PC-9 (cell line): Measurements from ENCODE around the gene ZNF710. TPM values are rescaled to one million over a fixed set of nuclear protein-coding genes. Genes with fewer than 3 reads are reported as not detected.

Source experiments
- BruUV-seq: library from RNA; stranded (reverse); fragments of 400-500 nt; replicated peaks from 2 replicates; lab custom pipeline; 2021; lab: Mats Ljungman, UMichigan
- CTCF ChIA-PET: fragments of 300-600 bp; sonication (Branson Sonifier 250); formaldehyde crosslinking; loops from one replicate; lab custom pipeline; 2022; ENCODE audit warnings: antibody characterized with exemption; lab: Charles Lee
- POLR2A ChIA-PET: fragments of 300-600 bp; sonication (Branson Sonifier 250); formaldehyde crosslinking; loops from one replicate; lab custom pipeline; 2022; ENCODE audit warnings: antibody characterized with exemption; ENCODE audit not compliant: unreplicated experiment; lab: Charles Lee
- DNase-seq, 2 experiments: peaks; one replicate each; pipeline versions ENCODE4 v3.0.0 to v3.0.0-alpha.2; 2015 to 2022; ENCODE audit warnings: mixed read lengths in 1 of 2
- H2AFZ ChIP-seq: fragments of 200-600 bp; sonication (generic); 2 replicates; pipeline ENCODE4 v1.8.1; 2017; ENCODE audit warnings: antibody characterized with exemption
- H3F3A ChIP-seq: fragments of 200-600 bp; sonication (generic); 2 replicates; pipeline ENCODE4 v1.8.1; 2017; ENCODE audit warnings: antibody characterized with exemption, mild to moderate bottlenecking, low read depth; ENCODE audit not compliant: insufficient read depth
- H3K27ac ChIP-seq: fragments of 200-600 bp; sonication (generic); 2 replicates; pipeline ENCODE4 v1.6.1; 2016; ENCODE audit warnings: mixed run types
- H3K27me3 ChIP-seq: fragments of 200-600 bp; sonication (generic); 2 replicates; pipeline ENCODE4 v1.6.1; 2016; ENCODE audit warnings: low read depth, mixed run types; ENCODE audit not compliant: insufficient read depth
- H3K36me3 ChIP-seq: fragments of 200-600 bp; sonication (generic); 2 replicates; pipeline ENCODE4 v1.6.1; 2016; ENCODE audit warnings: low read depth, mixed run types
- H3K4me1 ChIP-seq: fragments of 200-600 bp; sonication (generic); replicated peaks from 2 replicates; pipeline ENCODE4 v1.6.1; 2016; ENCODE audit warnings: mixed run types; ENCODE audit not compliant: insufficient read depth
- H3K4me2 ChIP-seq: fragments of 200-600 bp; sonication (generic); 2 replicates; pipeline ENCODE4 v1.6.1; 2017; ENCODE audit warnings: mixed run types
- H3K4me3 ChIP-seq: fragments of 200-600 bp; sonication (generic); 2 replicates; pipeline ENCODE4 v1.6.1; 2016; ENCODE audit warnings: mixed run types
- H3K79me2 ChIP-seq: fragments of 200-600 bp; sonication (generic); 2 replicates; pipeline ENCODE4 v1.6.1; 2017; ENCODE audit warnings: low read depth, mixed run types
- H3K9me2 ChIP-seq: fragments of 200-600 bp; sonication (generic); 2 replicates; pipeline ENCODE4 v1.8.1; 2017; ENCODE audit warnings: mild to moderate bottlenecking; ENCODE audit not compliant: insufficient read depth
- H3K9me3 ChIP-seq: fragments of 200-600 bp; sonication (generic); 2 replicates; pipeline ENCODE4 v1.8.1; 2016; ENCODE audit warnings: low read depth; ENCODE audit not compliant: insufficient read depth
- H4K20me1 ChIP-seq: fragments of 200-600 bp; sonication (generic); 2 replicates; pipeline ENCODE4 v1.8.1; 2017; ENCODE audit not compliant: insufficient read depth
- CTCF ChIP-seq: fragments of 200-600 bp; sonication (generic); conservative IDR thresholded peaks from 2 replicates; pipeline ENCODE4 v1.6.1; 2017; ENCODE audit warnings: mixed run types, antibody characterized with exemption, mild to moderate bottlenecking, moderate library complexity
- EZH2 ChIP-seq: fragments of 200-600 bp; sonication (generic); IDR thresholded peaks from 2 replicates; pipeline ENCODE4 v1.8.0; 2017; ENCODE audit warnings: antibody characterized with exemption, low read depth
- intact Hi-C: fragments of 100-400 bp; cut with micrococcal nuclease; formaldehyde crosslinking; loops from one replicate; pipeline ENCODE4 v1.10.0; 2022; ENCODE audit not compliant: unreplicated experiment
- total RNA-seq: library from RNA; stranded (reverse); gene quantifications from 2 replicates; pipeline ENCODE4 v1.2.3, GENCODE V29; 2021

ZNF710 gene
- total RNA-seq, 1 experiment from 2014 or later: 23.4 TPM

- CTCF ChIA-PET: interaction anchor here (0.7 kb wide), 1 partner anchor 106 kb away, joined by 7 read pairs; no protein-coding TSS in a partner anchor
- peak overlapping the region; percentile 71 for H2AFZ ChIP-seq
- H3K79me2 ChIP-seq: peaks cover 32% of the 10 kb centered on the region
- TF ChIP-seq EZH2 (no peak), CTCF (no peak)
- no peaks in the 10 kb centered on the region for H3K9me2 ChIP-seq
- no peaks in the 10 kb centered on the region for H3K9me3 ChIP-seq
- 0 out of 2 replicates have a peak, but pooled peaks cover 3% of the 10 kb centered on the region for H4K20me1 ChIP-seq
- no peak for DNase-seq
- H3K4me2 ChIP-seq: peak overlapping the region; percentile 79
- no peaks in the 10 kb centered on the region for H3K36me3 ChIP-seq
- H3K4me3 ChIP-seq: peak overlapping the region; percentile 86
- peak overlapping the region; percentile 90 for H3K27ac ChIP-seq
- TSS peak; percentile 33 for BruUV-seq
- no peaks in the 10 kb centered on the region for H3K27me3 ChIP-seq
- POLR2A ChIA-PET: no interaction called here
- intact Hi-C loops: loop anchor here (5.0 kb wide), 1 partner anchor 72 kb away; no protein-coding TSS in a partner anchor
- H3K4me1 ChIP-seq: peaks cover 69% of the 10 kb centered on the region
- H3F3A ChIP-seq: peaks cover 57% of the 10 kb centered on the region
These were observed 730 bp upstream of the ZNF710 start for GRCh38 chr15:90000186-90001001.

DNA sequence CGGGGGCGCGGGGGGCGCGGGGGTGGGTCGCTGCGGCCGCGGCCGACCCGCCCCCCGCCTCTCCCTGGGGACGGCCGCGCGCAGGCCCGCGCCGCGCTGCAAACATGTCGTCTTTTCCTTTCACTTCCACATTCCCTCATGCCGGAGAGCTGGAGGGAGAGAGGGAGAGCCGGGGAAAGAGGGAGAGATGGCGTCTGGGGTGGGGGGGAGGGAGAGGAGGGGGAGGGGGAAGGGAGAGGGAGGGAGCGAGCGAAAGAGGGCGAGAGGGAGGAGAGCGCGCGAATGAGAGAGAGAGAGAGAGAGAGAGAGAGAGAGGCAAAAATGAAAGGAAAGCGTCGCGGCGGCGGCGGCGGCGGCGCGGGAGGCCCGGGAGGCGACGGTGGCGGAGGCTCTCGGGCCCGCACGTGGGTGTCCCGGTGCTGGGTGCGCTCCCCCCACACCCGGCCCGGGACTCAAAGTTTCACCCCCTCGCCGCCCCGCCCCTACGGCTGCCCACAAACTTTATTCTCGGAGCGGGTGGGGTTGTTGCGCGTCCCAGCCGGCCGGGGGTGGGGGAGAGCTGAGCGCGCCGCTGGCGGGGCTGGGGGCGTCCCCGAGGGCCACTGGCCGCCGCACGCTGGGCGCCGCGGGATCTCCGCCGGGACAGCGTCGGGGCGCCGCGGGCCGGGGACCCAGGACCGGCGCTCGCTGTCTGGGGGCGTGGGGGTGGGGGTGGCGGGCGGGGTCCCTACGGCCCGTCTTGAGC lies 731 bp downstream of the ZNF710 start:
- H3F3A ChIP-seq: peaks cover 58% of the 10 kb centered on the region
- peak overlapping the region; percentile 68; the same call in 1 of the 2 replicates for H2AFZ ChIP-seq
- TF ChIP-seq EZH2: no peak
- no peak for TF ChIP-seq CTCF
- ChIA-PET POLR2A (interaction anchor here (0.6 to 0.7 kb wide), 2 partner anchors 89 to 152 kb away, joined by 3 to 5 read pairs; partner anchors contain the start of gene ARPIN), CTCF (interaction anchor here (1.0 kb wide), 1 partner anchor 31 kb away, joined by 3 read pairs; no protein-coding TSS in a partner anchor)
- peak overlapping the region; percentile 65; the same call in 1 of the 2 replicates for H3K4me2 ChIP-seq
- H3K27ac ChIP-seq: peak overlapping the region; percentile 49
- H3K27me3 ChIP-seq: no peaks in the 10 kb centered on the region
- intact Hi-C loops: loop anchor here (5.0 kb wide), 1 partner anchor 70 kb away; no protein-coding TSS in a partner anchor
- 0 out of 2 replicates have a peak, but pooled peaks cover 3% of the 10 kb centered on the region for H4K20me1 ChIP-seq
- H3K79me2 ChIP-seq: peaks cover 47% of the 10 kb centered on the region
- H3K9me2 ChIP-seq: no peaks in the 10 kb centered on the region
- no peaks in the 10 kb centered on the region; the same call in 1 of the 2 replicates for H3K36me3 ChIP-seq
- DNase-seq: peak in 1 of 2 experiments; percentile 42
- H3K9me3 ChIP-seq: no peaks in the 10 kb centered on the region
- peaks cover 79% of the 10 kb centered on the region for H3K4me1 ChIP-seq
- no TSS peak for BruUV-seq
- H3K4me3 ChIP-seq: peak overlapping the region; percentile 65; the same call in 1 of the 2 replicates

GRCh38 chr15:90002428-90002844 lies 1.3 kb downstream of the ZNF710 start:
- H3K4me3 ChIP-seq: peak overlapping the region; percentile 65
- POLR2A ChIA-PET: interaction anchor here (0.7 kb wide), 1 partner anchor 153 kb away, joined by 3 read pairs; no protein-coding TSS in a partner anchor
- 0 out of 2 replicates have a peak, but pooled peaks cover 3% of the 10 kb centered on the region for H4K20me1 ChIP-seq
- peaks cover 79% of the 10 kb centered on the region for H3K4me1 ChIP-seq
- H3F3A ChIP-seq: peaks cover 53% of the 10 kb centered on the region
- H3K36me3 ChIP-seq: no peaks in the 10 kb centered on the region; the same call in 1 of the 2 replicates
- H3K27ac ChIP-seq: peak overlapping the region; percentile 94
- TF ChIP-seq CTCF (no peak), EZH2 (no peak)
- DNase-seq: no peak
- peaks cover 53% of the 10 kb centered on the region for H3K79me2 ChIP-seq
- H3K9me3 ChIP-seq: no peaks in the 10 kb centered on the region
- no peaks in the 10 kb centered on the region for H3K9me2 ChIP-seq
- CTCF ChIA-PET: interaction anchor here (1.0 kb wide), 1 partner anchor 31 kb away, joined by 3 read pairs; no protein-coding TSS in a partner anchor
- H2AFZ ChIP-seq: no peak overlapping the region
- BruUV-seq: no TSS peak
- H3K4me2 ChIP-seq: peak overlapping the region; percentile 65
- intact Hi-C loops: loop anchor here (5.0 kb wide), 1 partner anchor 70 kb away; no protein-coding TSS in a partner anchor
- no peaks in the 10 kb centered on the region for H3K27me3 ChIP-seq
